ENCODE results near the gene TSPAN9.

DNA sequence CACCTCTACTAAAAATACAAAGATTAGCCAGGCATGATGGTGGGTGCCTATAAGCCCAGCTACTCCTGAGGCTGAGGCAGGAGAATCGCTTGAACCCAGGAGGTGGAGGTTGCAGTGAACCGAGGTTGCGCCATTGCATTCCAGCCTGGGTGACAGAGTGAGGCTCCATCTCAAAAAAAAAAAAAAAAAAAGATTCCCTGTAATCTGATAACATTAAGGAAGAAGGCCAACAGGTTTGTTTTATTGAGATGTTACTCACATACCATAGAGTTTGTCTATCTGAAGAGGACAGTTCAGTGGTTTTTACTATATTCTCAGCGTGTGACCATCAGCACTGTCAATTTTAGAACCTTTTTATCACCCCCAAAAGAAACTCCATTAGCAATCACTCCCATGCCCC, 37.5 kb downstream of the TSPAN9 start:
- TF ChIP-seq POLR2AphosphoS5 (IDR thresholded peaks at IDR 0.05; ENCODE audit: low read depth) (no peak), CTCF (IDR thresholded peaks at IDR 0.05; ENCODE audit: insufficient read depth, low read length) (no peak)
